H1 (cell line): ENCODE data around the gene IQCE. TPM values are rescaled to one million over a fixed set of nuclear protein-coding genes. Genes with fewer than 3 reads are reported as not detected.

Experiments used
- CTCF ChIA-PET: fragments of 300-600 bp; sonication (Branson Sonifier 250); formaldehyde crosslinking; loops from one replicate; lab custom pipeline; 2021; ENCODE audit not compliant: partially characterized antibody; lab: Charles Lee
- POLR2A ChIA-PET: fragments of 300-600 bp; sonication (Branson Sonifier 250); formaldehyde crosslinking; loops from one replicate; lab custom pipeline; 2021; ENCODE audit warnings: inconsistent platforms; ENCODE audit not compliant: partially characterized antibody; lab: Charles Lee
- DNase-seq, 2 experiments: peaks; one replicate each; pipeline versions ENCODE4 v3.0.0 to v3.0.0-alpha.2; 2010 to 2022; ENCODE audit warnings: low spot score in 2 of 2, low read depth in 1 of 2, mixed read lengths in 1 of 2
- FAIRE-seq: peaks from 2 replicates; lab custom pipeline; 2011; peaks lifted over from hg19 to GRCh38; lab: Jason Lieb, UNC
- H2AFZ ChIP-seq: 2 replicates; pipeline ENCODE4 v1.8.1; 2012; ENCODE audit warnings: low read length, inconsistent platforms
- H2AK5ac ChIP-seq: 2 replicates; pipeline ENCODE4 v1.6.1; 2013; ENCODE audit warnings: low read depth, low read length
- H2BK120ac ChIP-seq: replicated peaks from 2 replicates; pipeline ENCODE3; 2013; ENCODE audit warnings: low read depth, low read length, inconsistent platforms
- H2BK12ac ChIP-seq: 2 replicates; pipeline ENCODE4 v1.6.1; 2013; ENCODE audit warnings: low read depth, low read length
- H2BK15ac ChIP-seq: 2 replicates; pipeline ENCODE4 v1.6.1; 2013; ENCODE audit warnings: low read length
- H2BK20ac ChIP-seq: 2 replicates; pipeline ENCODE4 v1.6.1; 2013; ENCODE audit warnings: low read length
- H2BK5ac ChIP-seq: 2 replicates; pipeline ENCODE4 v1.6.1; 2013; ENCODE audit warnings: low read depth, low read length
- H3K14ac ChIP-seq: 2 replicates; pipeline ENCODE4 v1.6.1; 2013; ENCODE audit warnings: inconsistent platforms; ENCODE audit not compliant: insufficient read length
- H3K18ac ChIP-seq: 2 replicates; pipeline ENCODE4 v1.6.1; 2013; ENCODE audit warnings: low read length; ENCODE audit errors: extremely low read depth
- H3K23ac ChIP-seq: 2 replicates; pipeline ENCODE4 v1.6.1; 2013; ENCODE audit warnings: inconsistent platforms; ENCODE audit not compliant: insufficient read length
- H3K23me2 ChIP-seq: 2 replicates; pipeline ENCODE4 v1.6.1; 2013; ENCODE audit warnings: low read depth, low read length
- H3K27ac ChIP-seq: 2 replicates; pipeline ENCODE4 v1.6.1; 2011; ENCODE audit warnings: low read depth, low read length, inconsistent platforms
- H3K27me3 ChIP-seq, 4 experiments: replicated peaks in 1 of 4; 1 replicate in 1 of 4; 2 replicates in 3 of 4; pipeline versions ENCODE4 v1.6.1 to v1.8.1; 2011 to 2013; ENCODE audit warnings: low read length in 3 of 4, mild to moderate bottlenecking in 3 of 4, inconsistent platforms in 2 of 4, mixed read lengths in 2 of 4, moderate library complexity in 1 of 4; ENCODE audit not compliant: control insufficient read depth in 3 of 4, insufficient read depth in 3 of 4; ENCODE audit errors: extremely low read depth in 1 of 4
- H3K36me3 ChIP-seq, 4 experiments: 2 replicates each; pipeline versions ENCODE4 v1.6.1 to v1.8.1; 2011 to 2013; ENCODE audit warnings: mild to moderate bottlenecking in 4 of 4, low read length in 3 of 4, moderate library complexity in 2 of 4, control low read depth in 1 of 4, inconsistent platforms in 1 of 4; ENCODE audit not compliant: insufficient read depth in 4 of 4, control insufficient read depth in 2 of 4
- H3K4ac ChIP-seq: replicated peaks from 2 replicates; pipeline ENCODE3; 2013; ENCODE audit warnings: low read length, low read depth, mixed read lengths, inconsistent platforms; ENCODE audit not compliant: insufficient read length
- H3K4me1 ChIP-seq, 4 experiments: replicated peaks in 1 of 4; 1 replicate in 1 of 4; 2 replicates in 3 of 4; pipeline versions ENCODE4 v1.6.1 to v1.8.1; 2011 to 2013; ENCODE audit warnings: low read length in 3 of 4, inconsistent platforms in 2 of 4, mixed read lengths in 1 of 4; ENCODE audit not compliant: insufficient read depth in 4 of 4, control insufficient read depth in 3 of 4
- H3K4me2 ChIP-seq, 2 experiments: 2 replicates each; pipeline versions ENCODE4 v1.6.1 to v1.8.1; 2011 to 2013; ENCODE audit warnings: low read depth in 2 of 2, low read length in 2 of 2, control low read depth in 1 of 2, inconsistent platforms in 1 of 2, mild to moderate bottlenecking in 1 of 2; ENCODE audit not compliant: insufficient read depth in 1 of 2
- H3K4me3 ChIP-seq, 4 experiments: fragments of 200-600, 300-600 bp in 1 of 4; sonication (generic), shearing (Covaris generic), sonication (Bioruptor Twin) in 1 of 4; 2 replicates each; pipeline versions ENCODE4 v1.5.1 to v1.8.1; 2011 to 2016; ENCODE audit warnings: low read length in 4 of 4, low read depth in 3 of 4, control low read depth in 2 of 4, inconsistent platforms in 2 of 4, mild to moderate bottlenecking in 2 of 4, mixed read lengths in 1 of 4, moderate library complexity in 1 of 4; ENCODE audit not compliant: insufficient read depth in 2 of 4; ENCODE audit errors: extremely low read depth in 1 of 4
- H3K56ac ChIP-seq: replicated peaks from 2 replicates; pipeline ENCODE3; 2013; ENCODE audit warnings: low read depth, mild to moderate bottlenecking, mixed read lengths, low read length, inconsistent platforms; ENCODE audit not compliant: insufficient read length
- H3K79me1 ChIP-seq: 2 replicates; pipeline ENCODE4 v1.6.1; 2013; ENCODE audit warnings: low read depth, low read length, control low read depth
- H3K79me2 ChIP-seq, 2 experiments: 2 replicates each; pipeline versions ENCODE4 v1.6.1 to v1.8.1; 2012 to 2013; ENCODE audit warnings: low read length in 2 of 2, mild to moderate bottlenecking in 2 of 2, inconsistent platforms in 1 of 2; ENCODE audit not compliant: insufficient read depth in 2 of 2, control insufficient read depth in 1 of 2
- H3K9ac ChIP-seq, 4 experiments: replicated peaks in 1 of 4; 1 replicate in 1 of 4; 2 replicates in 3 of 4; pipeline versions ENCODE4 v1.6.1 to v1.8.1; 2011 to 2013; ENCODE audit warnings: low read depth in 3 of 4, low read length in 3 of 4, control low read depth in 2 of 4, mild to moderate bottlenecking in 2 of 4, moderate library complexity in 2 of 4, inconsistent platforms in 1 of 4; ENCODE audit errors: extremely low read depth in 1 of 4
- H3K9me3 ChIP-seq, 2 experiments: 2 replicates each; pipeline versions ENCODE4 v1.6.1 to v1.8.1; 2012 to 2013; ENCODE audit warnings: mild to moderate bottlenecking in 2 of 2, moderate library complexity in 2 of 2, control low read depth in 1 of 2, inconsistent platforms in 1 of 2, low read depth in 1 of 2, low read length in 1 of 2, mixed read lengths in 1 of 2; ENCODE audit not compliant: insufficient read depth in 2 of 2
- H4K20me1 ChIP-seq, 2 experiments: replicated peaks in 1 of 2; 2 replicates each; pipeline versions ENCODE3 to v1.8.1; 2011 to 2013; ENCODE audit warnings: inconsistent platforms in 2 of 2, low read length in 2 of 2, mild to moderate bottlenecking in 1 of 2; ENCODE audit not compliant: insufficient read depth in 2 of 2, control insufficient read depth in 1 of 2
- H4K5ac ChIP-seq: 2 replicates; pipeline ENCODE4 v1.6.1; 2013; ENCODE audit warnings: low read length, low read depth, mixed read lengths, inconsistent platforms; ENCODE audit not compliant: insufficient read length
- H4K8ac ChIP-seq: 2 replicates; pipeline ENCODE4 v1.8.0; 2013; ENCODE audit warnings: mild to moderate bottlenecking, moderate library complexity, low read length, inconsistent platforms; ENCODE audit not compliant: insufficient read depth; ENCODE audit errors: extremely low read depth
- H4K91ac ChIP-seq: replicated peaks from 2 replicates; pipeline ENCODE3; 2013; ENCODE audit warnings: low read length, mixed read lengths, inconsistent platforms; ENCODE audit not compliant: insufficient read length
- BCL11A ChIP-seq, 2 experiments: IDR thresholded peaks; one replicate each; pipeline ENCODE4 v1.6.1; 2011; ENCODE audit warnings: low read depth in 2 of 2, low read length in 2 of 2, mild to moderate bottlenecking in 2 of 2
- CREB1 ChIP-seq: IDR thresholded peaks from 2 replicates; pipeline ENCODE4 v1.6.1; 2012; ENCODE audit warnings: inconsistent platforms
- CTCF ChIP-seq, 3 experiments: IDR thresholded peaks; 1 replicate in 2 of 3; 2 replicates in 1 of 3; pipeline versions ENCODE4 v1.5.1 to v1.6.1; 2011; ENCODE audit warnings: low read length in 3 of 3, mild to moderate bottlenecking in 3 of 3, inconsistent platforms in 2 of 3, low read depth in 1 of 3, moderate library complexity in 1 of 3; ENCODE audit not compliant: insufficient read depth in 1 of 3; ENCODE audit errors: control extremely low read depth in 1 of 3
- FOSL1 ChIP-seq: IDR thresholded peaks from 2 replicates; pipeline ENCODE4 v1.6.1; 2011; ENCODE audit warnings: mild to moderate bottlenecking, low read depth, low read length, moderate library complexity; ENCODE audit not compliant: insufficient read depth
- NRF1 ChIP-seq: IDR thresholded peaks from 2 replicates; pipeline ENCODE4 v1.6.1; 2011; ENCODE audit warnings: mild to moderate bottlenecking, low read depth, low read length, improper control_type of control experiment
- PHF8 ChIP-seq: fragments of 200-600 bp; sonication (generic); conservative IDR thresholded peaks from 2 replicates; pipeline ENCODE4 v1.7.1; 2012; ENCODE audit warnings: low read depth, mild to moderate bottlenecking, inconsistent platforms, low read length, moderate library complexity
- SIN3A ChIP-seq, 2 experiments: IDR thresholded peaks in 1 of 2; conservative IDR thresholded peaks in 1 of 2; 2 replicates each; pipeline ENCODE4 v1.6.1; 2011 to 2012; ENCODE audit warnings: low read length in 2 of 2, improper control_type of control experiment in 1 of 2, low read depth in 1 of 2, mild to moderate bottlenecking in 1 of 2
- SIRT6 ChIP-seq: IDR thresholded peaks from one replicate; pipeline ENCODE4 v1.7.1; 2012; ENCODE audit warnings: low read length, inconsistent platforms
- SP4 ChIP-seq: IDR thresholded peaks from 2 replicates; pipeline ENCODE4 v1.6.1; 2012; ENCODE audit warnings: low read length, inconsistent platforms
- TAF1 ChIP-seq: IDR thresholded peaks from 2 replicates; pipeline ENCODE4 v1.6.1; 2011; ENCODE audit warnings: mild to moderate bottlenecking, low read depth, low read length
- WGBS, 2 experiments: shearing (Covaris generic) in 1 of 2; methylation state at CpG; one replicate each; pipeline versions ENCODE4 v1.1.6 to v1.1.7; 2013 to 2015; ENCODE audit warnings: low lambda C conversion rate in 2 of 2, mixed read lengths in 2 of 2, inconsistent platforms in 1 of 2, low coverage in 1 of 2, missing lambda C conversion rate in 1 of 2; ENCODE audit not compliant: insufficient replicate concordance in 2 of 2, insufficient coverage in 1 of 2, insufficient read length in 1 of 2; ENCODE audit errors: extremely low coverage in 1 of 2, missing lambda C conversion rate in 1 of 2; 5-methylcytosine and 5-hydroxymethylcytosine counted together
- polyA plus RNA-seq, 7 experiments: library from polyadenylated mRNA; depleted of rRNA in 3 of 7; stranded (reverse) in 5 of 7; unstranded in 2 of 7; fragments of >200 nt in 5 of 7; fragments of 200-250 nt in 2 of 7; gene quantifications; 1 replicate in 5 of 7; 2 replicates in 1 of 7; 4 replicates in 1 of 7; pipeline versions ENCODE4 v1.2.1 to v1.2.3, GENCODE V29; 2011 to 2013; ENCODE audit warnings: missing spikeins in 2 of 7, mixed read lengths in 2 of 7
- total RNA-seq: library from RNA; stranded (reverse); fragmentation: NEBNext Ultra II Directional; extraction: Animal tissue kit (Norgen Biotek cat#: 25700); gene quantifications from 2 replicates; pipeline ENCODE4 v1.2.1, GENCODE V29; 2021

Gene IQCE
- total and polyA plus RNA-seq, 2 of the 8 experiments (the other 6 are each of a cell fraction or from before 2014, with no cell fraction given) = 2.2 to 4.9 TPM

- H4K5ac ChIP-seq = no peak overlapping the region
- H2BK120ac ChIP-seq = no peak overlapping the region
- POLR2A ChIA-PET = interaction anchor here (0.7 to 2.0 kb wide), 5 partner anchors 18 to 101 kb away, joined by 3 to 9 read pairs (median 3); no protein-coding TSS in a partner anchor
- no peaks in the 10 kb centered on the region for H4K20me1 ChIP-seq
- no peak overlapping the region for H2BK5ac ChIP-seq
- H2AFZ ChIP-seq = no peak overlapping the region
- H3K4me3 ChIP-seq = no peak overlapping the region
- H3K36me3 ChIP-seq = no peaks in the 10 kb centered on the region
- H3K79me2 ChIP-seq = no peaks in the 10 kb centered on the region
- H3K56ac ChIP-seq = no peak overlapping the region
- no peak overlapping the region for H2AK5ac ChIP-seq
- no peak overlapping the region for H3K23ac ChIP-seq
- peaks cover 0 to 7% (median 1%) of the 10 kb centered on the region in 4 experiments; a peak in 3 of 7 replicates for H3K4me1 ChIP-seq
- 88% methylated on average over 25 of the region's 29 CpGs; no CpG with 5 or more reads in 1 of the 2 experiments for WGBS, 2 experiments
- no peak overlapping the region for H3K9ac ChIP-seq
- H4K8ac ChIP-seq = no peak overlapping the region; the same call in 1 of the 2 replicates
- no peaks in the 10 kb centered on the region for H3K9me3 ChIP-seq
- DNase-seq = peak in 1 of 2 experiments; percentile 52
- H2BK15ac ChIP-seq = no peak overlapping the region
- no peak for FAIRE-seq
- H3K23me2 ChIP-seq = no peaks in the 10 kb centered on the region
- no peak overlapping the region for H3K18ac ChIP-seq
- no peaks in the 10 kb centered on the region for H3K27me3 ChIP-seq
- CTCF ChIA-PET = interaction anchor here (0.6 to 5.7 kb wide), 24 partner anchors 8 to 153 kb away, joined by 3 to 30 read pairs (median 6); no protein-coding TSS in a partner anchor
- no peak overlapping the region for H3K4me2 ChIP-seq
- H4K91ac ChIP-seq = no peak overlapping the region
- no peaks in the 10 kb centered on the region; the same call in 1 of the 2 replicates for H3K79me1 ChIP-seq
- H2BK20ac ChIP-seq = no peak overlapping the region
- H3K14ac ChIP-seq = no peak overlapping the region
- no peak overlapping the region for H3K4ac ChIP-seq
- no peak overlapping the region for H3K27ac ChIP-seq
- no peak overlapping the region for H2BK12ac ChIP-seq
- no peak for TF ChIP-seq SIRT6
- TF ChIP-seq CREB1 = no peak
- TF ChIP-seq SIN3A (conservative IDR thresholded peaks at IDR 0.05 in 1 of 2, IDR thresholded peaks at IDR 0.05 in 1 of 2; ENCODE audit: low read depth in 1 of 2, low read length in 2 of 2) = no peak
- TF ChIP-seq SP4 = no peak
- no peak for TF ChIP-seq PHF8
- no peak for TF ChIP-seq FOSL1
- no peak for TF ChIP-seq NRF1
- TF ChIP-seq TAF1 = no peak
- no peak for TF ChIP-seq BCL11A (IDR thresholded peaks at IDR 0.05; ENCODE audit: low read depth in 2 of 2, low read length in 2 of 2)
- 0 out of 4 replicates have a peak, but pooled peaks of 1 of the 3 experiments have one; percentile 25 for TF ChIP-seq CTCF (IDR thresholded peaks at IDR 0.05; ENCODE audit: control extremely low read depth in 1 of 3, insufficient read depth in 1 of 3, low read depth in 1 of 3, low read length in 3 of 3)
Observed at GRCh38 chr7:2604608-2605174, 45.9 kb downstream of the IQCE start.
